ENCODE results near the gene TCEA3. TPM values are rescaled to one million over a fixed set of nuclear protein-coding genes. Genes with fewer than 3 reads are reported as not detected.

Gene TCEA3
- total RNA-seq, 1 donor from 2014 or later: 26.5 TPM

GRCh38 chr1:23337869-23338268 lies 86.7 kb downstream of the TCEA3 start:
- Histone ChIP-seq H3K9me3 (no peaks in the 10 kb centered on the region), H3K27me3 (no peaks in the 10 kb centered on the region), H3K4me1 (peaks cover 44% of the 10 kb centered on the region), H3K4me3 (no peak overlapping the region), H3K27ac (no peak overlapping the region), H3K36me3 (peaks cover 0 to 46% of the 10 kb centered on the region in 2 donors)
- intact Hi-C loops (cut with DNase I): no loop called here
- no peak for DNase-seq (ENCODE audit: extremely low spot score in 2 of 2)
- TF ChIP-seq CTCF (IDR thresholded peaks at IDR 0.05) (no peak), POLR2A (IDR thresholded peaks at IDR 0.05) (no peak)

- peaks cover 22% of the 10 kb centered on the region for H3K4me1 ChIP-seq
- DNase-seq (ENCODE audit: extremely low spot score in 2 of 2): no peak
- H3K27ac ChIP-seq: peak overlapping the region; percentile 52
- no peak overlapping the region for H3K4me3 ChIP-seq
- intact Hi-C loops (cut with DNase I): no loop called here
- H3K36me3 ChIP-seq: peaks cover 4 to 52% of the 10 kb centered on the region in 2 donors
- no peak for TF ChIP-seq POLR2AphosphoS5 (IDR thresholded peaks at IDR 0.05; ENCODE audit: insufficient read depth in 1 of 2, low read depth in 1 of 2)
- no peak for TF ChIP-seq POLR2A (IDR thresholded peaks at IDR 0.05)
- no peak for TF ChIP-seq CTCF (IDR thresholded peaks at IDR 0.05)
- H3K9me3 ChIP-seq: no peaks in the 10 kb centered on the region
- no peaks in the 10 kb centered on the region for H3K27me3 ChIP-seq
Observed at GRCh38 chr1:23331713-23332112, 92.8 kb downstream of the TCEA3 start.

Other genes with a start within 250 kb of the TCEA3 start
- not detected for gene HTR1D, start 207.2 kb downstream of the TCEA3 start, total RNA-seq
- 64.3 TPM for gene HNRNPR, start 80.5 kb downstream of the TCEA3 start, total RNA-seq
- 20.9 TPM for gene ZNF436, start 54.9 kb downstream of the TCEA3 start, total RNA-seq
- 79.1 TPM for gene ASAP3, start 59.4 kb upstream of the TCEA3 start, total RNA-seq
- gene E2F2, start 106.5 kb upstream of the TCEA3 start, total RNA-seq: 2.9 TPM
- 358 TPM for gene ID3, start 134.8 kb upstream of the TCEA3 start, total RNA-seq